NCI-H2171 treated with DMSO at 0.1 percent for 48 hours (cell line): ENCODE measurements around the gene PAX6.
A peak's percentile ranks its signal among the peaks of the same experiment; 100 is the strongest.
"Not testable (repeated sequence)": the region's sequence is repeated elsewhere in the genome, so short reads cannot be mapped to it uniquely, and the experiment has no call there.

ENCODE experiments used
- DNase-seq: peaks from one replicate; lab custom pipeline; 2025; lab: John Stamatoyannopoulos, UW

Gene PAX6

DNA sequence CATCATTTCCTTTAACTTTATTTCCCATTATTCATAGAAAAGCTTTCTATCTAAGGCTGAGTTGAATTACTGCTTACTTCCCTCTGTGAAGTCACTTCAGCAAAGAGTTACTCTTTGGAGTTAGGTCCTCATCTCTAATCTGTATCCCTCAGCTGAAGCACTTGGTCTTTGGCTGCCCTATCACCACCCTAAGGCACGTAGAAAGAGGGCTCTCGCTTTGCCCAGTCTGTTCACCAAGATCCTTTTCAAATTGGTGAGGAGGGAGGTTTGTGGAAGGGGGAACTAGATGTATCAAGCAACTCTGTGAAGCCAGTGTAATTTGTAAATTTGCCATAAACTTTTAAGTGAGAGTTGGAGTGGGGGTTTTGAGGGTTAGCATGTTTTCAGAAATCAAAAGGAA, 43.4 kb downstream of the PAX6 start:
- no peak for DNase-seq

DNA sequence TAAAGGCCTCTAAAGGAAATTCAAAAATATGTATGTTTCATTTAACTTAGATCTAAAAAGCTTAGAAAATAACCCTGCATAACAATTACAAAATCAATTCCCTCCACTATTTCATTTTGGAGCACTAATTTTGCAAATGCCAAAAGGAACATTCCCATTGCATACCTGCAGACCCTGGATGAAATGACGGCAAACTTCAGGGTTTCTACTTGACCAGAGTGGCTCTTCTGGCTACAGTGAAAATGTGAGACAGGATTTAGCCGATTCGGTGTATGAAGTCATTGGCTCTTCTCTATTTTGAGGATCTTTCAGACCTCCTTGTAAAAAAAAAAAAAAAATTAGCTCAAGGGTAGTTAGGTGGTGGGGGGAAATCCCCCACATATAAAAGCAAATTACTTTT, 44.1 kb downstream of the PAX6 start:
- no peak for DNase-seq

DNA sequence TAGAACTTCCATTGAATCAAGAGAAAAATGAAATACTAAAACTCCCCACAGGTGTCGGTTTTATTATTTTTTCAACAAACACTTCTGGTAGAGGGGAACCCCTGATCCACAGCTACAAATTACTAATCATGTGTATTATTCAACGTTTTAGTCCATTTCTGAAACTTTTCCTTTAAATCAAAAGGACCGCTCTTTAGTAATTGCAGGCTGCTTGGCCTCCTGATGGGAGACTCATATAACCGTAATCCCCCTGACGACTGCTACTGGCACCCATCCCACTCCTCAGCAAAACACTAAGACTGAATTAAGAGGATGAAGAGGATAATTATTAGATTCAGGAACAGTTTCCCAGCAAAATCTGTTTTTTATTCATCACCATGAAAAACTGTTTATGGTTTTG, 46.4 kb downstream of the PAX6 start:
- DNase-seq, result peak; percentile 54

DNA sequence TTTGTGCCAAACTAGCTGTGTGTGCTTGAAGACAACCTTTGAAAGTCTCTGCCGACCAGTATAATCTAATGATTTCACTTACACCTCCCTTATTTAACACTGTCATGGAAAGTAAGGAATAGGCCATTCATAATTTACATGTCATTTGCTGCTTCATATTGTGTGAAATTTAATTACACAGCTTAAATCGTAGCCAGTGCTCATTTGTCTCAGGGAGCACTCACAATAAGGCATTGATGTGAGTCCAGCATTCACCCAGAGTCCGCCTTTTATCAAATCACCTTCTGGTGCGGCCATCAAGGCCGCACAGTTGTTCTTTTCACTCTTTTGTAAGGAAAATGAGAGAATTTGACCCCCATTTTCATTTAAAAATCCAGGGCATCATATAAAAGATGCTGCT, 46.9 kb downstream of the PAX6 start:
- no peak for DNase-seq

DNA sequence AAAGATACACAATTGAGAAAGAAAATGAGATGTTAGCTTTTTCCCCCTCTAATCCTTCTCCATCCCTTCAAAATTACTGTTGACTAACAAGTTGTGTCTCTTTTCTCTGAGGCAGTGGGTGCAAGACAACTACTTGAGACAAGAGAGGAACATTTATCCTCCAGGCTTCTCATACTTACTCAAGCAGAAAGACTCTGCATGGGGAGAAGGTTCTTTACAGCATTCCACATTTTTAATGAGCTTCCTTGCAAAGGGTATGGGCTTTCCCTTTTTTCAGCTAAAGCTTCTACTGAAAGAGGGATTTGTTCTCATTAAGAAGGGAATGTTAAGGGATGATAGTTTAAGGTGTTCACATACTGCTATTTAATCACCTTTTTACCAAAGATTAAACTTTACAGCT, 47.8 kb downstream of the PAX6 start:
- DNase-seq, result peak; percentile 40

DNA sequence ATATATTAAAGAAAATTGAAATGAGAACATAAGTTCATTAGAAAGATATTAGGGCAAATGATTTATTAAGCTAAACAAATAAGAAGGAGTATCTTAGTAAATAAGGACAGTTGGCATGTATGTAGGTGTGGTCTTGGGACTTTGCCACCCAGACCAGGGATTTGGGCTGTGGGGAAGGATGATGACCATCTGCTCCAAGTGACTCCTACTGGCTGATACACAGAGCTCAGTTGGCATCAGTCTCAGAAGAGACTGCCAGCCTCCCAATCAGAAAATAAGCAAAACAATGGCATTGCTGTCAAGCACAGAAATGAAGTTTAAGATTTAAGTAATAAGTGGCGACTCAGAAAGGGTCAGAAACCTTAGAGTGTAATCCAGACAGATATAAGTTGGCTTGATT, 49.5 kb downstream of the PAX6 start:
- peak; percentile 39 for DNase-seq

DNA sequence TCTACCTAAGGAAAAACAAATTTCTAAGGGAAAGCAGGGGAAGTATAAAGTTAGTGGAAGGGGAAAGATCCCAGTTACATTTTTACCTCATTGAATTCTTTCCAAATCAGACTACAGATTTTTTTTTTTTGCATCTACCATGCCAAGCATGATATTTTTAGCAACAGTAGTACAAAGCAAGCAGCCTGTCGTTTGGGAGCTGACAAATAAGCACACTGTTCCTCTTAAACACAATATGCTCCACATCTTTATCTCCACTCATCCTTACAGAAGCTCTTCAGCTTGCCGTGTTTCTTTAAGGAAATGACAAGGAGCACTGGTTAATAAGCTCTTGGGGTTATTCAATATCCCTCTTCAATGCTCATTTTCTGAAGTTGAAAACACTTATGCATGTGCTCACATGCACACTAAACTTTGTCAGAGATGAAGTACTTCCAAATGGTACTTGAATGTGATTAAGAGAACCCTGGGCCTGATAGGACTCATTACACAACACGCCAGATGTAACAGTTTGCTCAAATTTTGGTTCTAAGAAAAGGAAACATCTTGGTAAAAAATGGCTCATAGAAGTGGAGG, 53.8 kb downstream of the PAX6 start:
- DNase-seq, result peak; percentile 100

DNA sequence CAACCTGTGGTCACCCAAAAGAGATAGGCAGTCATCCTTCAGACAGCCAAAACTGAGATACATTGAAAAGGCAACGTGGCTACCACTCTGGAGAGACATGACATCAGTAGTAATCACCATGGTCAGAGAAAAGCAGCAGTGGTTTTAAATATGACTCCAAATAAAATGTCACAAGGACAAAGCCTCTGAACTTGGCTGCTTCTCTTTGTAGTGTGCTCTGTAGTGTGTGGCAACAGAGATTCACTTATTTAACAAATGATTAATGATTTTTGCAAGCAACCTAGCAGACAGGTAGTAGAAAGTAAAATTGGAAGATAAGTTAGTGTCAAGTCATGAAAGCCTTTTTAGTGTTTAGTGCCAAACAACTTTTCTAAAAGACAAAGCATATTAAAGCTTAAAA, 63.5 kb downstream of the PAX6 start:
- no peak for DNase-seq

DNA sequence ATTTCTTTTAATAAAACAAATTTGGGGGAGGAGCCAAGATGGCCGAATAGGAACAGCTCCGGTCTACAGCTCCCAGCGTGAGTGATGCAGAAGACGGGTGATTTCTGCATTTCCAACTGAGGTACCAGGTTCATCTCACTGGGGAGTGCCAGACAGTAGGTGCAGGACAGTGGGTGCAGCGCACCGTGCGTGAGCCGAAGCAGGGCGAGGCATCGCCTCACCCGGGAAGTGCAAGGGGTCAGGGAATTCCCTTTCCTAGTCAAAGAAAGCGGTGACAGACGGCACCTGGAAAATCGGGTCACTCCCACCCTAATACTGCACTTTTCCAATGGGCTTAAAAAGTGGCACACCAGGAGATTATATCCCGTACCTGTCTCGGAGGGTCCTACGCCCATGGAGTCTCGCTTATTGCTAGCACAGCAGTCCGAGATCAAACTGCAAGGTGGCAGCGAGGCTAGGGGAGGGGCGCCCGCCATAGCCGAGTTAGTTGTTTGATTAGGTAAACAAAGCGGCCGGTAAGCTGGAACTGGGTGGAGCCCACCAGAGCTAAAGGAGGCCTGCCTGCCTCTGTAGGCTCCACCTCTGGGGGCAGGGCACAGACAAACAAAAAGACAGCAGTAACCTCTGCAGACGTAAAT, 70.3 kb downstream of the PAX6 start:
- DNase-seq, result not testable (repeated sequence)

DNA sequence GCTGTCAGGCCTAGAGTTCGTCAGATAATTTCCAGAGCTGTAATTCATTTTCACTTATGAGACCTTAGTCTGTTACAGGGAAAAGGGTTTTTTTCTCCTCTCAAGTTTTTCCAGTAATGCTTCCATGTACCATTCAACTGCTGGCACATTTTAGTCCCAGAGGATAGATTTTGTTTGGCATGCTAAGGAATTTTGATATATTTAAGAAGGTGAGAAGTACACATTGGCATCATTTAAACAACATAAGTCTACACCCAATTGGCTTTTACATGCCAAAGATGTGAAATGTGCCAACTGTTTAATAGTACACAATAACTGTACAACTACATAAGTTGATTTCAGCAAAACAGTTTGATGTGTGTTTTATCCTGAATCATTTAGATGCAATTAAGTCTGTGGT, 71.0 kb downstream of the PAX6 start:
- no peak for DNase-seq
